Esophagus squamous epithelium (tissue), 5 donors: ENCODE data around the gene TRIM54. TPM values are rescaled to one million over a fixed set of nuclear protein-coding genes. Genes with fewer than 3 reads are reported as not detected.

Experiments
- DNase-seq: peaks from one replicate; lab custom pipeline; 2025; lab: John Stamatoyannopoulos, UW
- H3K27ac ChIP-seq, 4 donors: fragments of 200-600 bp; sonication (generic); one replicate each; pipeline ENCODE4 v1.5.1; 2016 to 2019; ENCODE audit warnings: mild to moderate bottlenecking in 1 of 4
- H3K27me3 ChIP-seq, 4 donors: fragments of 200-600 bp; sonication (generic); 1 replicate in 3 of 4; 2 replicates in 1 of 4; pipeline versions ENCODE4 v1.5.1 to v1.6.0; 2017 to 2021; ENCODE audit warnings: antibody characterized with exemption in 1 of 4
- H3K36me3 ChIP-seq, 3 donors: fragments of 200-600 bp; sonication (generic); one replicate each; pipeline ENCODE4 v1.5.1; 2016 to 2019
- H3K4me1 ChIP-seq, 3 donors: fragments of 200-600 bp; sonication (generic); one replicate each; pipeline ENCODE4 v1.5.1; 2017 to 2019
- H3K4me3 ChIP-seq, 4 donors: fragments of 200-600 bp; sonication (generic); 1 replicate in 3 of 4; 2 replicates in 1 of 4; pipeline ENCODE4 v1.5.1; 2016 to 2019; ENCODE audit warnings: mild to moderate bottlenecking in 2 of 4, moderate library complexity in 1 of 4
- H3K9me3 ChIP-seq, 3 donors: fragments of 200-600 bp; sonication (generic); one replicate each; pipeline ENCODE4 v1.5.1; 2016 to 2019
- CTCF ChIP-seq, 6 experiments: fragments of 450-650 bp in 4 of 6; fragments of 200-600 bp in 2 of 6; sonication (generic) in 2 of 6; IDR thresholded peaks; one replicate each; pipeline ENCODE4 v1.5.1; 2016 to 2019; ENCODE audit warnings: antibody characterized with exemption in 6 of 6, mild to moderate bottlenecking in 4 of 6, moderate library complexity in 4 of 6
- POLR2A ChIP-seq, 4 donors: fragments of 450-650 bp; IDR thresholded peaks; one replicate each; pipeline ENCODE4 v1.6.1; 2017; ENCODE audit warnings: antibody characterized with exemption in 4 of 4, mild to moderate bottlenecking in 4 of 4, moderate library complexity in 3 of 4
- WGBS, 2 donors: methylation state at CpG; one replicate each; pipeline ENCODE4 v1.1.5; 2018; 5-methylcytosine and 5-hydroxymethylcytosine counted together
- intact Hi-C: fragments of 100-400 bp; cut with DNase I; formaldehyde crosslinking; loops from one replicate; pipeline ENCODE4 v1.15.0; 2022
- total RNA-seq, 4 donors: library from RNA; depleted of rRNA; stranded (reverse); fragments of >200 nt; gene quantifications; one replicate each; pipeline ENCODE4 v1.1.0, GENCODE V29; 2016
- donor health status: DM: yes; HTN: yes; CAD: no.

Gene TRIM54
- total RNA-seq, 4 donors from 2014 or later = not detected

GRCh38 chr2:27309651-27310050 is 27.4 kb downstream of the TRIM54 start:
- no peak for DNase-seq
- H3K4me3 ChIP-seq = no peak overlapping the region
- peaks cover 12 to 44% (median 20%) of the 10 kb centered on the region in 4 donors for H3K27me3 ChIP-seq
- intact Hi-C loops = loop anchor here (10.0 kb wide), 1 partner anchor 215 kb away; no protein-coding TSS in a partner anchor
- H3K27ac ChIP-seq = no peak overlapping the region
- TF ChIP-seq POLR2A (IDR thresholded peaks at IDR 0.05) (no peak), CTCF (IDR thresholded peaks at IDR 0.05) (no peak)
- H3K4me1 ChIP-seq = peaks cover 16 to 27% (median 20%) of the 10 kb centered on the region in 3 donors
- 82 to 85% methylated on average over 6 of the region's 6 CpGs for WGBS, 2 donors
- peaks cover 0 to 29% (median 0%) of the 10 kb centered on the region in 3 donors for H3K36me3 ChIP-seq
- H3K9me3 ChIP-seq = no peaks in the 10 kb centered on the region

DNA sequence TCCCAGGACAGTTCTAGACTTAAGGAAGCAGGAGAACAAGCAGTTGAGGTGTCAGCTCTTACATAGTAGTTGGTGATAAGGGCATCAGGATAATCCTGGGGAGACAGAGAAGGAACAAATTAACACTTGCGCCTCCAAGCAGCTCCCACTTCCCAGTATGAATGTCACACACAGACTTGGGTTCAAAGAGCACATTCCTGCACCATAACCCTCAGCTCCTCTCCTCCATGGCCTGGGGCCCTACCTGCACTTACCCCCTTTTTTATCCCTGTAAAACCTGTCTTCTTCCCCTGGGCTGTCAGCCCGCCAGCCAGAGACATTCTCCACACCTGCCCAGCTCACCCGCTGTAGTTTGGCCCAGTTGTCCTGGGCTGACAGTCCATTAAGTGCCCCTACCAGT is 29.9 kb downstream of the TRIM54 start:
- H3K36me3 ChIP-seq = peaks cover 0 to 46% (median 0%) of the 10 kb centered on the region in 3 donors
- DNase-seq = no peak
- H3K4me3 ChIP-seq = no peak overlapping the region
- intact Hi-C loops = no loop called here
- peaks cover 3 to 19% (median 12%) of the 10 kb centered on the region in 4 donors for H3K27me3 ChIP-seq
- TF ChIP-seq POLR2A (IDR thresholded peaks at IDR 0.05) = no peak
- TF ChIP-seq CTCF (IDR thresholded peaks at IDR 0.05) = no peak
- peaks cover 8 to 16% (median 12%) of the 10 kb centered on the region in 3 donors for H3K4me1 ChIP-seq
- 92 to 96% methylated on average over 3 of the region's 3 CpGs for WGBS, 2 donors
- H3K9me3 ChIP-seq = no peaks in the 10 kb centered on the region
- no peak overlapping the region for H3K27ac ChIP-seq

GRCh38 chr2:27313882-27314645 is 31.8 kb downstream of the TRIM54 start:
- WGBS, 2 donors = 89% methylated on average over 6 to 8 of the region's 8 CpGs
- intact Hi-C loops = no loop called here
- no peaks in the 10 kb centered on the region for H3K27me3 ChIP-seq
- no peaks in the 10 kb centered on the region for H3K4me1 ChIP-seq
- H3K4me3 ChIP-seq = no peak overlapping the region
- H3K27ac ChIP-seq = no peak overlapping the region
- TF ChIP-seq CTCF (IDR thresholded peaks at IDR 0.05) (no peak), POLR2A (IDR thresholded peaks at IDR 0.05) (no peak)
- DNase-seq = no peak
- no peaks in the 10 kb centered on the region for H3K9me3 ChIP-seq
- H3K36me3 ChIP-seq = peaks cover 0 to 59% (median 0%) of the 10 kb centered on the region in 3 donors

DNA sequence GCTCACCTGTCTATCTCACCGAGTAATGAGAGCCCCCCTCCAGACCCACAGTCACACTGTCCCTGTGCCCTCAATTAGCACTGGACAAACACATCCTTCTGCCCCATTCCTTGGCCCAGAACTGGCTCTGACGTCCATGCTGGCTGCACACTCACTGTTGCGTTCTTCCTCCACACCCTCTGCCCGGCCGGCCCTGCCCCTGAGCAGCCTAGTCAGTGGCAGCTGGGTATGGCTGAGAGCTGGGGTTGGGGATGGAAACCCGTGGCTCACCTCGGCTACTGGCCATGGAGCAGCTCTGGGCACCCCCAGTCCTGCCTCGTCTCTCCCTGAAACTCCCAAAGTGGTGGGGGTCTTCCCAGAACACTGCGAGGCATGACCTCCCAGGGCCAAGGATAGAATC is 32.5 kb downstream of the TRIM54 start:
- WGBS, 2 donors = 63 to 81% methylated on average over 3 to 7 of the region's 9 CpGs

More for the DNA sequence above, 32.5 kb downstream of the TRIM54 start:
- intact Hi-C loops = no loop called here
- H3K4me1 ChIP-seq = no peaks in the 10 kb centered on the region
- no peak overlapping the region for H3K27ac ChIP-seq
- no peak for DNase-seq
- peaks cover 0 to 53% (median 0%) of the 10 kb centered on the region in 3 donors for H3K36me3 ChIP-seq
- H3K4me3 ChIP-seq = no peak overlapping the region
- no peaks in the 10 kb centered on the region for H3K27me3 ChIP-seq
- no peak for TF ChIP-seq CTCF (IDR thresholded peaks at IDR 0.05)
- H3K9me3 ChIP-seq = no peaks in the 10 kb centered on the region
